PFSK-1 (cell line): ENCODE results near the gene AHSP.

ENCODE experiments used
- FOXP2 ChIP-seq: optimal IDR thresholded peaks from 2 replicates; pipeline ENCODE3; 2011; ENCODE audit warnings: borderline replicate concordance, control low read depth, inconsistent platforms; ENCODE audit not compliant: insufficient read depth; ENCODE audit errors: extremely low read length, extremely low read depth
- POLR2AphosphoS5 ChIP-seq: IDR thresholded peaks from 2 replicates; pipeline ENCODE4 v1.6.1; 2012; ENCODE audit warnings: low read depth, mild to moderate bottlenecking, control low read depth, low read length, moderate library complexity
- SIN3A ChIP-seq: IDR thresholded peaks from 2 replicates; pipeline ENCODE4 v1.6.1; 2012; ENCODE audit warnings: mild to moderate bottlenecking, low read length, moderate library complexity, borderline replicate concordance; ENCODE audit not compliant: insufficient read depth
- TAF1 ChIP-seq: IDR thresholded peaks from 2 replicates; pipeline ENCODE4 v1.6.1; 2012; ENCODE audit warnings: low read length, control low read depth, borderline replicate concordance; ENCODE audit not compliant: insufficient read depth
- TF ChIP-seq, protein P1 (sequence below), 2 experiments: IDR thresholded peaks; 2 replicates each; pipeline versions ENCODE4 v1.6.1 to v1.8.0; 2011 to 2012; ENCODE audit warnings: low read depth in 2 of 2, low read length in 2 of 2, control low read depth in 1 of 2, inconsistent platforms in 1 of 2, mild to moderate bottlenecking in 1 of 2, moderate library complexity in 1 of 2; ENCODE audit not compliant: insufficient read depth in 1 of 2

DNA sequence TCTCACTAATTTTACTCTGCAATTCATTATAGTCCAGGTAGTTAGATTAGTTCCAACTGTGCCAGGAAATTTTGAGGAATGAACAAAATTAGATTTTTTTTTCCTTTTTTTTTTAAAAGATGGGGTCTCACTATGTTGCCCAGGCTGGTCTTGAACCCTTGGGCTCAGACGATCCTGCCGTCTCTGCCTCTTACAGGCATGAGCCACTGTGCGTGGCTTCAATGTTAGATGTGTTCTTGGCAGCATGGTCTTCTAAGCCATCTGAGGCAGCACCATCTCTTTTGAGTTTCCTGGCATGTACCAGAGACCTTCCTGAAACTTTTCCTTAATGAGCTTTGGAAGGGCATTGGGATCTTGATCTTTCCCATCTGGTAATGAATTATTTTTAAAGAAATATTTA is 2.6 kb upstream of the AHSP start:
- TF ChIP-seq POLR2AphosphoS5 (no peak), SIN3A (no peak), FOXP2 (no peak), TAF1 (no peak)
- TF ChIP-seq, protein P1, sequence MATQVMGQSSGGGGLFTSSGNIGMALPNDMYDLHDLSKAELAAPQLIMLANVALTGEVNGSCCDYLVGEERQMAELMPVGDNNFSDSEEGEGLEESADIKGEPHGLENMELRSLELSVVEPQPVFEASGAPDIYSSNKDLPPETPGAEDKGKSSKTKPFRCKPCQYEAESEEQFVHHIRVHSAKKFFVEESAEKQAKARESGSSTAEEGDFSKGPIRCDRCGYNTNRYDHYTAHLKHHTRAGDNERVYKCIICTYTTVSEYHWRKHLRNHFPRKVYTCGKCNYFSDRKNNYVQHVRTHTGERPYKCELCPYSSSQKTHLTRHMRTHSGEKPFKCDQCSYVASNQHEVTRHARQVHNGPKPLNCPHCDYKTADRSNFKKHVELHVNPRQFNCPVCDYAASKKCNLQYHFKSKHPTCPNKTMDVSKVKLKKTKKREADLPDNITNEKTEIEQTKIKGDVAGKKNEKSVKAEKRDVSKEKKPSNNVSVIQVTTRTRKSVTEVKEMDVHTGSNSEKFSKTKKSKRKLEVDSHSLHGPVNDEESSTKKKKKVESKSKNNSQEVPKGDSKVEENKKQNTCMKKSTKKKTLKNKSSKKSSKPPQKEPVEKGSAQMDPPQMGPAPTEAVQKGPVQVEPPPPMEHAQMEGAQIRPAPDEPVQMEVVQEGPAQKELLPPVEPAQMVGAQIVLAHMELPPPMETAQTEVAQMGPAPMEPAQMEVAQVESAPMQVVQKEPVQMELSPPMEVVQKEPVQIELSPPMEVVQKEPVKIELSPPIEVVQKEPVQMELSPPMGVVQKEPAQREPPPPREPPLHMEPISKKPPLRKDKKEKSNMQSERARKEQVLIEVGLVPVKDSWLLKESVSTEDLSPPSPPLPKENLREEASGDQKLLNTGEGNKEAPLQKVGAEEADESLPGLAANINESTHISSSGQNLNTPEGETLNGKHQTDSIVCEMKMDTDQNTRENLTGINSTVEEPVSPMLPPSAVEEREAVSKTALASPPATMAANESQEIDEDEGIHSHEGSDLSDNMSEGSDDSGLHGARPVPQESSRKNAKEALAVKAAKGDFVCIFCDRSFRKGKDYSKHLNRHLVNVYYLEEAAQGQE (IDR thresholded peaks at IDR 0.05; ENCODE audit: insufficient read depth in 1 of 2, low read depth in 2 of 2, low read length in 2 of 2) = no peak
